ENCODE data around the gene ARHGDIA. TPM values are rescaled to one million over a fixed set of nuclear protein-coding genes. Genes with fewer than 3 reads are reported as not detected.

ARHGDIA gene
- total RNA-seq, 2 donors from 2014 or later = 874 to 929 TPM

DNA sequence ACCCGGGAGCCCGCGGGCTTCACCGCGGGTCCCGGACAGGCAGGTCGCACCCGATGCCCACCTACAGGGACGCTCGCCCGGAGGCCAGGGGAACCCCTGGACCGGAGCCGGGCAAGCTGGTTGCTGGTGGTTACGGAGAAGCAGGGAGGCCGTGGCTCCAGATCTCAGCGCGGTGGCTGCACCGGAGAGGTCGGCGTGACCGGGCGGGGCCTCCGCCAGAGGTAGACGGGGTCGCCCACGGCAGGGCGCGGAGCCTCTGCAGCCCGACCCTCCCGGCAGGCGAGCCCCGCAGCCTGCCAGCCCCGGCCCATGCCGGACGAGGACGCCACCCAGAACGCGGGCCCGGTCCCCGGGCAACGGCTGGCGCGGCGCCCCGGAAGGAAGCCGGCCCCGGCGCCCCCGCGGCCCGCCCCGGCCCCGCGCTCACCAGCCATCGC, 39.7 kb upstream of the ARHGDIA start:
- DNase-seq (ENCODE audit: low spot score) = peak; percentile 64

DNA sequence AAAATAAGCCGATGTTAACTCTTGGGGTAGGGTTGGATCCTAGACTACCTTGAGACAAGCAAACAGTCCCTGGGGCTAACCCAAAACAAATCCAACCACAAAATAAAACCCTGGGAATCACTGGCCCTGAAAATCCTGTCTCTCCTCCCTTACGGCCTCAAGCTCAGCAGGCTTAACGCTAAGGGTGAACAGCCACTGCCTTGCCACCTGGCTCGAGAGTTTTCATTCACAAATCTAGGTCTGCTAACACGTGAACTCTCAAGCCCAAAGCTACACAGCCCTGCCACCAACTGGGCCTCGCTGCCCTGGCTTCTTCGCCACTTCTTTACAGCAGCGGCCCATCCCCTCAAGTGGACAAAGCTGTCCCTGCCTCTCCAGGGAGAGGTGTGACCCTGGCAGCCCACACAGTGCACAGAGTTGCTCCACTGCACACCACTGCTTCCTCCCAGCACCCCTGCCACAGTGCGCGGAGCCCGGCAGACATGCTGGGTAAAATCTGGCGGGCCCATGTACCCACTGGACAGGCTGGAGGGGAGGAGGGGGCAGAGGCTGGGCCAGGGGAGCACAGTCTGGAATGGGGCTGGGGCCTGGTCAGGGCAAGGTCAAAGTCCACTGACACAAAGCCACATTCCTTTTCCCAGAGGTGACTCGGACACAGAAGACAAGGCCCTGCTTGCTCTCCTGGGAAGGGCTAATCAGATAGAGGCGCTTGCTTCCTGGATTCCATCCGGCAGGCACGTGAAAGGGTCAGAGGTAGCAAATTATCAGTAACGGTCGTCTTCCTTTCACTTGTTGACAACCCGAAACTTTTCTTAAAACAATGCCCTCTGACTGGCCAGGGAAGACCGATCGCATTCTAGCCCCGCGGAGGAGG, 39.1 kb upstream of the ARHGDIA start:
- no peak overlapping the region for H3K27ac Mint-ChIP-seq
- H3K36me3 Mint-ChIP-seq = peaks cover 6% of the 10 kb centered on the region
- H3K9me3 Mint-ChIP-seq = no peaks in the 10 kb centered on the region
- ATAC-seq (no peak), DNase-seq (ENCODE audit: low spot score) (peak; percentile 53)
- H3K4me3 Mint-ChIP-seq = peak overlapping the region; percentile 84
- no peaks in the 10 kb centered on the region for H3K27me3 Mint-ChIP-seq
- H3K4me1 Mint-ChIP-seq (ENCODE audit: low read depth in 2 of 2) = peaks cover 0 to 5% of the 10 kb centered on the region in 2 donors

More for the DNA sequence above, 39.7 kb upstream of the ARHGDIA start:
- H3K27ac Mint-ChIP-seq = no peak overlapping the region
- H3K9me3 Mint-ChIP-seq = no peaks in the 10 kb centered on the region
- H3K4me3 Mint-ChIP-seq = peak overlapping the region; percentile 84
- peaks cover 6% of the 10 kb centered on the region for H3K36me3 Mint-ChIP-seq
- ATAC-seq = peak in 1 of 2 donors; percentile 64
- no peaks in the 10 kb centered on the region for H3K27me3 Mint-ChIP-seq
- H3K4me1 Mint-ChIP-seq (ENCODE audit: low read depth in 2 of 2) = peaks cover 4 to 5% of the 10 kb centered on the region in 2 donors

DNA sequence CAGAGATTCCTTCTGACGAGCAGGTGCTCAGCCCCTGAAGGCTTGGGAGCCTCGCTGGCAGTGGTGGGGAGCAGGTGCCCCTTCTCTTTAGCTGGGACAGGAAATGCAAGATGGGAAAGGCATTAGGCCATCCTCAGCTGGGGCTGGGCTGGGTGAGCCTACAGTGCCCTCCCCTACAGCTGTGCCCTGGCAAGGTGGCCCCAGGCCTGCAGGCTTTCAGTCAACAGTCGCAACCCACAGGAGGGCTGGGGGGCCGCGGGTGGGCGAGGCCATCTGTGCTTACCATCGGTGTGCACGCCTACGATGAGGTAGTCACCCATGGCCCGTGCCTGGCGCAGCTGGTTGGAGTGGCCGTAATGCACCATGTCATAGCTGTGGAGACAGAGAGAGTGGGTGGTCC, 38.1 kb upstream of the ARHGDIA start:
- Mint-ChIP-seq H3K9me3 (no peaks in the 10 kb centered on the region), H3K4me1 (ENCODE audit: low read depth in 2 of 2) (peaks cover 0 to 5% of the 10 kb centered on the region in 2 donors), H3K27me3 (no peaks in the 10 kb centered on the region), H3K4me3 (no peak overlapping the region), H3K27ac (no peak overlapping the region), H3K36me3 (peaks cover 6% of the 10 kb centered on the region)
- DNase-seq (ENCODE audit: low spot score) (peak; percentile 54), ATAC-seq (no peak)

DNA sequence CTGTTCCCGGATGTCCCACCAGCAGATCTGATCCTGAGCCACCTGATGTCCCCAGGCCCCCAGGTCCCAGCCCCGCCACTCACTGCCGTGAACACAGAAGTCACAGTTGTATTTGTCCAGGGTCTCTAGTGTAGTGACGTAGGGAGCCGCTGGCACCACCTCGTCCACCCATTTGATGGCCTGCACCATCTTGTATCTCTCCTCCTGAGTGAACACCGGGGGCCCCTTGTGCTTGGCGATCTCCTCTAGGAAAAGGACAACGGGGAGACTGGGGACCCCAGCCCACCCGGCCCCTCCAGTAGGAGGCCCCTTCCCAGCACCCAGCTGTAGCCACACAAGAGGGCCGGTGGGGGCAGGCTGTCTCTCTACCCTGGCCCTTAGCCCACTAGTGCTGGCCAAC, 37.7 kb upstream of the ARHGDIA start:
- Mint-ChIP-seq H3K27me3 (no peaks in the 10 kb centered on the region), H3K27ac (no peak overlapping the region), H3K4me1 (ENCODE audit: low read depth in 2 of 2) (peaks cover 0 to 5% of the 10 kb centered on the region in 2 donors), H3K9me3 (no peaks in the 10 kb centered on the region), H3K4me3 (no peak overlapping the region), H3K36me3 (peaks cover 6% of the 10 kb centered on the region)
- ATAC-seq = no peak
- peak; percentile 52 for DNase-seq (ENCODE audit: low spot score)

DNA sequence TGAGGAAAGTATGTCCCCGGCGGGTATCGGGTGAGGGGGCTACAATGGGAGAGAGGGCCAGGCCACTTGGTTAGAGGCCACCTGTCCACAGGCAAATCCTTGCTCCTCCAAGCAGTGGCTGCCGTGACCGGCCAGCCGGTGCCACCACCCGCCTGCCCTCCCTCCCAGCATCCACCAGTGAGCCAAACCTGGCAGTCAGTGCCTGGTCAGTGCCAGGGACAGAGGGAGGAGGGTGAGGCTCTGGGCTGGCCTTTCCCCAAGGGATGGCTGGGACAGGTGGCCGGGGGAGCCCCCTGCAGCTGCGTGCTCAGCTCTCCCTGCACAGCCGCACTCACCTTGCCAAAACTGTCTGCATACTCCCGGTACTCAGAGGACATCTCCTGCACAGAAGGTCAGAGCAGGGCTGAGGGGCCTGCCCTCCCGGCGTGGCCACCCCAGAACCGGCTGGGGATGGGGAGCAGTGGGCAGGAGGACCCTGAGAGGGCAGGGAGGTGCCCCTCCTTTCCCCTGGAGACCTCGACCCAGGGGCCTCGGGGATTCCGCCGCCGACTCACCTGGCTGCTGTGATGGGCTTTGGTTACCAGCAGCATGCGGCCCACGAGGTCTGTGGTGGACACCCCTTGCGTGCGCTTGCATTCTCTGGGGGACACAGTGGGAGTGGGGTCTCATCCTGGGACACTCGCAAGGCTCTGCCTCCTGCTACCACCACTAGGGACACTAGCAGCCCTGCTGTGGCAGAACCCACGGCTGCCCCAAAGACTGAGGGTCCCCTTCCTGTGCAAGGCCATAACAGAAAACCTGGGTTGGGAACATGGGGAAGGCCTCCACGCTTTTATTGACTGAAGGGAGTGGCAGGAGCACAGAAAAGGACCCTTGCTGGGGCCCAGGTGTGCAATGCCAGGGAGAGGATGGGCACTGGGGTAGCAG, 36.3 kb upstream of the ARHGDIA start:
- no peak overlapping the region for H3K4me3 Mint-ChIP-seq
- DNase-seq (ENCODE audit: low spot score) = peak; percentile 56
- no peaks in the 10 kb centered on the region for H3K9me3 Mint-ChIP-seq
- H3K36me3 Mint-ChIP-seq = no peaks in the 10 kb centered on the region
- no peaks in the 10 kb centered on the region for H3K4me1 Mint-ChIP-seq (ENCODE audit: low read depth in 2 of 2)
- H3K27me3 Mint-ChIP-seq = no peaks in the 10 kb centered on the region
- no peak overlapping the region for H3K27ac Mint-ChIP-seq
- no peak for ATAC-seq

DNA sequence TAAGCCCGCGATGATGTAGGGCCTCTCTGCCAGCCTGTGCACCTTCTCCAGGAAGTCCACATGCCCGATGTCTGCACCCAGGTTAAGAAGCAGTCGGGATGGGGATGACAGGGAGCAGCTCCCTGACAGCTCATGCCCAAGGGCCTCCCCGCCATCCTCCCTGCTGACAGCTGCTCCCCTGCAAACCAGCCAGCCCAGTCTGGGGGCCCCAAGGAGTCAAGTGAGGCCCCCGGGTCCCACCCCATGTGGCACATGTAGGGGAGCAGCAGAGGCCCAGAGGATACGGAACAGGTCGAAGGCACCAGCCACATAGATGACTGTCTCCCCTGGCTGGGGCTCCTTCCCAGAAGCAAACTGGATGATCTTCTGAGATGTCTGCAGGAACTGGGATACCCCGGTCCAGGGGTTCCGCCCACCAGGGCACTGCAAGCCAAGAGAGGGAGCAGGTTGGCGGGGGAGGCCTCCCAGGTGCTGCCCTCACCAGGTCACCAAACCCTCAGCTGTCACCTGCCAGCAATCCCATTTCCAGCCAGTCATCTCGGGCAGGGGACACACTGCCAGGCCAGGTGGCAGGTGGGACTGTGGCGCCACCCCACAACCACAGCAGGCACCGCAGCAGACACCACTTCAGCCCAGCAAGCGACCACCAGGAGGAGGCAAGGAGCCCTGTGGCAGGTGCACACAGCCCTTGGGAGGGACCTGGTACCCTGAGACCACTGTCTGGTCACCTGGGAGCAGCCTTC, 35.5 kb upstream of the ARHGDIA start:
- Mint-ChIP-seq H3K27ac (no peak overlapping the region), H3K9me3 (no peaks in the 10 kb centered on the region)

DNA sequence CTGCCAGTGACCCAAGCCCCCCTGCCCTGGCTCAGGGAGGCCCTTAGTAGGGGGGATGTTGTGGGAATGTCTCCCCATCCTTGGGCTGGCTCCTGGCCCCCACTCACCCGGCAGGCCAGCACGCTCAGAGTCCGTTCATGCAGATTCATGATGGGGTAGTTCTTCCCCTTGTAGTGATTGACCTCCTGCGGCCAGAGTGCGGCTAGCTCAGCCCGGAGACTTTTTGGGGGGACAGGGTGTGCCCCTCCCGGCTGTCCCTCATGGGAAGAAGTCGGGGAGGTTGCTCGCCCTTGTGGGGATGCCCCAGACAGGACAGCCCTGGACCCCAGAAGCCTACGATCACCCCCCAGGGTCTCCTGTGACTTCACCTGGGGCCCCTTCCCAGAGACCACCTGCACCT, 34.9 kb upstream of the ARHGDIA start:
- no peaks in the 10 kb centered on the region for H3K36me3 Mint-ChIP-seq

More for the DNA sequence above, 35.5 kb upstream of the ARHGDIA start:
- H3K36me3 Mint-ChIP-seq = no peaks in the 10 kb centered on the region
- H3K4me3 Mint-ChIP-seq = no peak overlapping the region
- H3K27me3 Mint-ChIP-seq = no peaks in the 10 kb centered on the region
- ATAC-seq (no peak), DNase-seq (ENCODE audit: low spot score) (peak; percentile 44)
- H3K4me1 Mint-ChIP-seq (ENCODE audit: low read depth in 2 of 2) = no peaks in the 10 kb centered on the region

DNA sequence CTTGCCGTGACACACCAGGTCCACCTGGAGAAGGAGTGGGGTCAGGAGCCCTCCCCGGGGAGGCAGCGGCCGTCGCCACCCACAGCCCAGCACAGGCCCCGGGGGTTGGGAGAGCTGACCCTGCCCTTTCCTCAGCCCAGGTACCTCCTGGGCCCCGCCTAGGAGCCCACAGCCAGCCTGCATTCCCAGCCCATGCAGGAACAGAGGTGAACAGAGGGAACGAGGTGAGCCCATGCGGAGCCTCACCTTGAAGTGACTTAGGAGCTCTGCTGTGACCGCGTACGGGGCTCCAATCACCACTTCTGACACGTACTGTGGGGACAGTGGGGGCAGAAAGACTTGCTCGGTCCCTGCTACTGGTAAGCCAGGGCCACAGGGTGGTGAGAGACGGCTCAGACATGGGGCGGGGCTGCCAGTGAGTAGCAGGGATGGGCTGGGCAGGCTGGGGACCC, 34.3 kb upstream of the ARHGDIA start:
- peaks cover 0 to 5% of the 10 kb centered on the region in 2 donors for H3K27me3 Mint-ChIP-seq
- no peak for ATAC-seq
- peaks cover 0 to 5% of the 10 kb centered on the region in 2 donors for H3K4me1 Mint-ChIP-seq (ENCODE audit: low read depth in 2 of 2)
- no peak overlapping the region for H3K27ac Mint-ChIP-seq
- H3K4me3 Mint-ChIP-seq = no peak overlapping the region
- H3K9me3 Mint-ChIP-seq = no peaks in the 10 kb centered on the region
- no peaks in the 10 kb centered on the region for H3K36me3 Mint-ChIP-seq
- no peak for DNase-seq (ENCODE audit: low spot score)

More for the DNA sequence above, 34.9 kb upstream of the ARHGDIA start:
- no peaks in the 10 kb centered on the region for H3K9me3 Mint-ChIP-seq
- H3K4me1 Mint-ChIP-seq (ENCODE audit: low read depth in 2 of 2) = peaks cover 0 to 2% of the 10 kb centered on the region in 2 donors
- no peak for DNase-seq (ENCODE audit: low spot score)
- peaks cover 0 to 2% of the 10 kb centered on the region in 2 donors for H3K27me3 Mint-ChIP-seq
- no peak overlapping the region for H3K27ac Mint-ChIP-seq
- H3K4me3 Mint-ChIP-seq = no peak overlapping the region
- no peak for ATAC-seq

DNA sequence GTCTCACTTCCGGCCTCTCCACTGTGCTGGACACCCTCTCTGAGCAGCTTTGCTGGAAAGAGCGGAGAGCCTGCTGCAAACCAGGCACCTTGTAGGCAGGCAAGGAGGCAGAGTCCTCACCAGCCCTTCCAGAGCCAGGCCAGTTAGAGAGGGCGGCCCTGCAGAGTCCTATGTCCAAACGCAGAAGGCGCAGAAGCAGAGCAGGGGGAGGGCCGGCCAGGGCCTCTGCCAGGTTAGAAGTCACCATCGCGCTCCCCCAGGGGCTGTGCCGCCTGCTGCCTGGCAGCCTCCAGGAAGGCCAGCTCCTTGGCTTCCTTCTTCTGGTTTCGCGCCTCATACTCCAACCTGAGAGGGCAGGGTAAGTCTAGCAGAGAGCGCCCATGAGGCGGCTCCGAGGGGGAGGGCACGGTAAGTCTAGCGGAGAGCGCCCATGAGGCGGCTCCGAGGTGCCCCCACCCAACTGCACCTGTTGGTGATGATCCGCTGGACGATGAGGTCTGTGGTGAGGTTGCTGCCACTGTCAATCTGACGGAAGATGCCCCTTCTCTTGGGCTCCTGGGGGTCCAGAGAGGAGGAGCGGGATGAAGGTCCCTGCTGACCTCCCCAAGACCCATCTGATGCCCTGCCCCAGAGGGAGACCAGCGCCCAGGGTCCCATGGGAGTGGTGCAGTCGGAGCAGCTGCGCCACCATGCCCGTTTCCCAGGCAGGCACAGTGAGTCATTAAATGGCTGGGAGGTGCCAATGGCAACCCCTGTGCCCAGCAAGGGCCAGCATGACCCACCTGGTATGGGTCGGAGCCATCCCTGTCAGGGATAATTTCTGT, 33.7 kb upstream of the ARHGDIA start:
- Mint-ChIP-seq H3K4me3 (no peak overlapping the region), H3K9me3 (no peaks in the 10 kb centered on the region), H3K36me3 (no peaks in the 10 kb centered on the region), H3K4me1 (ENCODE audit: low read depth in 2 of 2) (peaks cover 0 to 5% of the 10 kb centered on the region in 2 donors), H3K27me3 (peaks cover 0 to 5% of the 10 kb centered on the region in 2 donors), H3K27ac (no peak overlapping the region)
- no peak for DNase-seq (ENCODE audit: low spot score)
- ATAC-seq = no peak

DNA sequence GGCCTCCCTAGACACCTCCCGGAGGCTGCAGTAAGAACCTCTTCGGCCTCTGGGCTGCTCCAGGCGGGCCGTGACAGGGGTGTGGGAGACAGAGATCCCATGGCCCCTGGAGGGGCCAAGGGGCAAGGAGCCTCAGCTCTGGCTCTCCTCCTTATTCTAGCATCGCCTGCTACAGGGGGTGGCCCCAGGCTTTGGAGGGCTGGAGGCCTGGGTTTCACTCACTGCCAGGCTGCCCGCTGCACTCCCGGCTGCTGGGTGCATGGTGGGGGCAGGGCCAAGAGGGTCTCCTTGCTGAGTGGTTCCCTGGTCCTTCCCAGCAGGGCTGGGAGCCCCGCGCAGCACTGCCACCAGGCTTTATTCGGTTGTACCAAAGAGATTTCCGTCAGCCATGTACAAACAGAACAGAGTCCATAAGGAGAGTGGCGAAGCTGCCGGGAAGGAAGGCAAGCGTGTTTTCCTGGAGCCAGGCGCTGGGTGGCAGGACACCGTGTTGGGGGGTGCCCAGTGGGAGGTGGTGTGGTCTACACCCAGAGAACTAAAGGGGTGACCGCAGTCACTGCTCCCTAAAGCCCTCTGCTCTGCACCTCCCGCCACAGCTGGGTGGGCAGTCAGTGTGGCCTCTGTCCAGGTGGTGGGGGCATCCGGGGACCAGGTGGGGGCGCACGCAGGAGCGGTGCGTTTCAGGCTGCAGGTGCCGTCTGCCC, 32.9 kb upstream of the ARHGDIA start:
- peaks cover 0 to 5% of the 10 kb centered on the region in 2 donors for H3K27me3 Mint-ChIP-seq
- DNase-seq (ENCODE audit: low spot score) (no peak), ATAC-seq (no peak)
- peaks cover 0 to 5% of the 10 kb centered on the region in 2 donors for H3K4me1 Mint-ChIP-seq (ENCODE audit: low read depth in 2 of 2)
- no peak overlapping the region for H3K27ac Mint-ChIP-seq
- no peaks in the 10 kb centered on the region for H3K36me3 Mint-ChIP-seq
- H3K4me3 Mint-ChIP-seq = no peak overlapping the region
- no peaks in the 10 kb centered on the region for H3K9me3 Mint-ChIP-seq

DNA sequence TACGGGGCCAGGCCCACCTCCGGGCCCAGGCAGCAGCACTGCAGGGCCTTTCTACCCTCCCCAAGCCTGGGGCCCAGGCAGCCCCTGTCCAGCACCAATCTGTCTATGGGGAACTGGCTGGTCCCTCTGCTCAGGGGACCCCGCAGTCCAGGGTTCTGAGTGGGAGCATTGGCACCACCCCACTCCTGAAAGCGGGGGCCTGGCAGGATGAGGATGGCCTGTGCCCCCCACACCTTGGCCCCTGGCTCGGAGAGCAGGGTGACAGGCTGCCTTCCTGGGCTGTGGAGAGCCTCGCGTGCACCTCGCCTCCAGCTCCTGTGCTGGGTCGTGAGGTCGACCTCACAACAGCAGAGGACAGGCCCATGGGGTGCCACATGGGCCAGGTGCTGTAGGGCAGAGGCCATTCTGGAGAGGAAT, 32.3 kb upstream of the ARHGDIA start:
- H3K9me3 Mint-ChIP-seq = no peaks in the 10 kb centered on the region
- H3K27me3 Mint-ChIP-seq = peaks cover 0 to 5% of the 10 kb centered on the region in 2 donors
- H3K4me1 Mint-ChIP-seq (ENCODE audit: low read depth in 2 of 2) = peaks cover 0 to 5% of the 10 kb centered on the region in 2 donors
- H3K27ac Mint-ChIP-seq = no peak overlapping the region
- no peak for ATAC-seq
- DNase-seq (ENCODE audit: low spot score) = no peak
- no peaks in the 10 kb centered on the region for H3K36me3 Mint-ChIP-seq
- no peak overlapping the region for H3K4me3 Mint-ChIP-seq
